GM12878 (cell line): ENCODE measurements around the gene STPG1. TPM values are rescaled to one million over a fixed set of nuclear protein-coding genes. Genes with fewer than 3 reads are reported as not detected.

Source experiments
- ATAC-seq: fragments of 200-7000 bp; cut with Tn5 transposase; 3 replicates; pipeline ENCODE4 v1.9.1; 2020; ENCODE audit warnings: mild to moderate bottlenecking, moderate library complexity
- BruUV-seq: library from RNA; stranded (reverse); fragments of 400-500 nt; replicated peaks from 2 replicates; lab custom pipeline; 2021; lab: Mats Ljungman, UMichigan
- CTCF ChIA-PET: fragments of 300-600 bp; sonication (Branson Sonifier 250); formaldehyde crosslinking; extraction: SDS; loops from one replicate; lab custom pipeline; 2021; ENCODE audit warnings: inconsistent platforms; lab: Yijun Ruan, JAX
- POLR2A ChIA-PET: fragments of 350-600 bp; formaldehyde crosslinking; extraction: SDS; loops from one replicate; lab custom pipeline; 2021; ENCODE audit warnings: inconsistent platforms; lab: Charles Lee
- RAD21 ChIA-PET: fragments of 300-600 bp; sonication (Branson Sonifier 250); formaldehyde crosslinking; loops from one replicate; lab custom pipeline; 2023; ENCODE audit warnings: antibody characterized with exemption; ENCODE audit not compliant: unreplicated experiment; lab: Charles Lee
- SMC1A ChIA-PET: fragments of 300-600 bp; sonication (Branson Sonifier 250); formaldehyde crosslinking; loops from one replicate; lab custom pipeline; 2023; ENCODE audit not compliant: unreplicated experiment, uncharacterized antibody; lab: Charles Lee
- DNase-seq: peaks from one replicate; pipeline ENCODE4 v3.0.0-alpha.2; 2011; ENCODE audit warnings: low read depth, low spot score
- FAIRE-seq: peaks from 3 replicates; lab custom pipeline; 2011; peaks lifted over from hg19 to GRCh38; lab: Jason Lieb, UNC
- H2AFZ ChIP-seq: 2 replicates; pipeline ENCODE4 v1.6.0; 2011; ENCODE audit warnings: low read depth, low read length, control low read depth; ENCODE audit not compliant: control insufficient read depth
- H3K27ac ChIP-seq: 2 replicates; pipeline ENCODE4 v1.5.1; 2011; ENCODE audit warnings: control low read depth; ENCODE audit not compliant: control insufficient read depth, insufficient read depth
- H3K27me3 ChIP-seq, 2 experiments: replicated peaks in 1 of 2; 2 replicates each; pipeline versions ENCODE4 v1.6.0 to v1.6.1; 2011; ENCODE audit warnings: low read length in 1 of 2; ENCODE audit not compliant: control insufficient read depth in 2 of 2, insufficient read depth in 2 of 2
- H3K36me3 ChIP-seq, 2 experiments: 2 replicates each; pipeline ENCODE4 v1.5.1; 2011; ENCODE audit warnings: low read length in 1 of 2; ENCODE audit not compliant: control insufficient read depth in 2 of 2, insufficient read depth in 2 of 2
- H3K4me1 ChIP-seq: 2 replicates; pipeline ENCODE4 v1.6.1; 2011; ENCODE audit warnings: mild to moderate bottlenecking, low read length, moderate library complexity, mixed read lengths; ENCODE audit not compliant: control insufficient read depth, insufficient read depth
- H3K4me2 ChIP-seq: 2 replicates; pipeline ENCODE4 v1.6.0; 2011; ENCODE audit warnings: control low read depth; ENCODE audit not compliant: control insufficient read depth, insufficient read depth
- H3K4me3 ChIP-seq: fragments of 200-600 bp; sonication (generic); 2 replicates; pipeline ENCODE4 v1.5.1; 2016
- H3K79me2 ChIP-seq: 2 replicates; pipeline ENCODE4 v1.6.0; 2011; ENCODE audit warnings: low read length; ENCODE audit not compliant: control insufficient read depth, insufficient read depth
- H3K9ac ChIP-seq: 2 replicates; pipeline ENCODE4 v1.8.0; 2011; ENCODE audit warnings: low read length, control low read depth, mixed read lengths; ENCODE audit not compliant: control insufficient read depth, insufficient read depth
- H3K9me3 ChIP-seq: replicated peaks from 3 replicates; pipeline ENCODE4 v1.5.1; 2011; ENCODE audit warnings: mild to moderate bottlenecking, low read length; ENCODE audit not compliant: control insufficient read depth, insufficient read depth
- H4K20me1 ChIP-seq: 2 replicates; pipeline ENCODE4 v1.6.0; 2011; ENCODE audit not compliant: control insufficient read depth, insufficient read depth
- ATF2 ChIP-seq: IDR thresholded peaks from 2 replicates; pipeline ENCODE4 v1.6.1; 2012; ENCODE audit warnings: low read length, inconsistent platforms
- ATF7 ChIP-seq: fragments of 450-650 bp; IDR thresholded peaks from 2 replicates; pipeline ENCODE4 v1.6.1; 2016; ENCODE audit warnings: low read depth, mild to moderate bottlenecking
- BMI1 ChIP-seq: fragments of 450-650 bp; IDR thresholded peaks from 2 replicates; pipeline ENCODE4 v1.6.1; 2016; ENCODE audit warnings: mild to moderate bottlenecking, moderate library complexity, borderline replicate concordance
- DPF2 ChIP-seq: fragments of 450-650 bp; IDR thresholded peaks from 2 replicates; pipeline ENCODE4 v1.6.1; 2017; ENCODE audit warnings: mild to moderate bottlenecking
- EGR1 ChIP-seq, 2 experiments: IDR thresholded peaks; 1 replicate in 1 of 2; 2 replicates in 1 of 2; pipeline ENCODE4 v1.6.1; 2011 to 2012; ENCODE audit warnings: low read depth in 2 of 2, low read length in 2 of 2, borderline replicate concordance in 1 of 2, mild to moderate bottlenecking in 1 of 2, moderate library complexity in 1 of 2
- MLLT1 ChIP-seq: fragments of 450-650 bp; IDR thresholded peaks from 2 replicates; pipeline ENCODE4 v1.6.1; 2016; ENCODE audit warnings: mild to moderate bottlenecking
- STAT1 ChIP-seq: fragments of 450-650 bp; conservative IDR thresholded peaks from 2 replicates; pipeline ENCODE4 v1.6.1; 2014; ENCODE audit warnings: antibody characterized with exemption, mild to moderate bottlenecking
- ZBED1 ChIP-seq: IDR thresholded peaks from 2 replicates; pipeline ENCODE4 v1.6.1; 2016; ENCODE audit warnings: borderline replicate concordance
- ZZZ3 ChIP-seq: IDR thresholded peaks from 2 replicates; pipeline ENCODE4 v1.6.1; 2011; ENCODE audit warnings: low read depth; ENCODE audit not compliant: control insufficient read depth, insufficient read length
- WGBS: methylation state at CpG from one replicate; pipeline ENCODE4 v1.1.6; 2016; ENCODE audit warnings: low lambda C conversion rate; ENCODE audit not compliant: insufficient replicate concordance, insufficient coverage; ENCODE audit errors: missing lambda C conversion rate; 5-methylcytosine and 5-hydroxymethylcytosine counted together
- in situ Hi-C: fragments of 300-500 bp; cut with MboI; formaldehyde crosslinking; loops from 9 replicates; pipeline ENCODE4 v1.14.3; 2018; ENCODE audit warnings: mixed read lengths
- intact Hi-C: fragments of 100-400 bp; cut with micrococcal nuclease; formaldehyde crosslinking; loops from one replicate; pipeline ENCODE4 v1.14.2; 2022; ENCODE audit not compliant: unreplicated experiment
- polyA plus RNA-seq, 11 experiments: library from polyadenylated mRNA; depleted of rRNA in 4 of 11; unstranded in 6 of 11; stranded (reverse) in 5 of 11; fragments of >200 nt; fragmentation: Nextera tagmentation in 4 of 11; fragmentation: Illumina TruSeq in 1 of 11; extraction: Ambion mirVana in 4 of 11; extraction: Trizol in 1 of 11; gene quantifications; 1 replicate in 1 of 11; 2 replicates in 10 of 11; pipeline versions ENCODE4 v1.2.1 to v1.2.3, GENCODE V29; 2011 to 2016; ENCODE audit warnings: inconsistent platforms in 2 of 11, missing spikeins in 2 of 11, low read depth in 1 of 11
- total RNA-seq, 4 experiments: library from RNA; depleted of rRNA in 3 of 4; stranded (reverse); fragments of >200 nt in 3 of 4; fragmentation: Illumina TruSeq in 1 of 4; extraction: Trizol in 1 of 4; gene quantifications; 2 replicates each; pipeline versions ENCODE4 v1.2.1 to v1.2.3, GENCODE V29; 2013 to 2021
- TF ChIP-seq, protein P1 (sequence below): IDR thresholded peaks from 2 replicates; pipeline ENCODE4 v1.6.1; 2011; ENCODE audit warnings: low read depth, low read length, improper control_type of control experiment, borderline replicate concordance

STPG1 gene
- total and polyA plus RNA-seq, 10 of the 15 experiments (the other 5 are each of a cell fraction or from before 2014, with no cell fraction given): 0.22 to 2.6 (median 0.73) TPM

DNA sequence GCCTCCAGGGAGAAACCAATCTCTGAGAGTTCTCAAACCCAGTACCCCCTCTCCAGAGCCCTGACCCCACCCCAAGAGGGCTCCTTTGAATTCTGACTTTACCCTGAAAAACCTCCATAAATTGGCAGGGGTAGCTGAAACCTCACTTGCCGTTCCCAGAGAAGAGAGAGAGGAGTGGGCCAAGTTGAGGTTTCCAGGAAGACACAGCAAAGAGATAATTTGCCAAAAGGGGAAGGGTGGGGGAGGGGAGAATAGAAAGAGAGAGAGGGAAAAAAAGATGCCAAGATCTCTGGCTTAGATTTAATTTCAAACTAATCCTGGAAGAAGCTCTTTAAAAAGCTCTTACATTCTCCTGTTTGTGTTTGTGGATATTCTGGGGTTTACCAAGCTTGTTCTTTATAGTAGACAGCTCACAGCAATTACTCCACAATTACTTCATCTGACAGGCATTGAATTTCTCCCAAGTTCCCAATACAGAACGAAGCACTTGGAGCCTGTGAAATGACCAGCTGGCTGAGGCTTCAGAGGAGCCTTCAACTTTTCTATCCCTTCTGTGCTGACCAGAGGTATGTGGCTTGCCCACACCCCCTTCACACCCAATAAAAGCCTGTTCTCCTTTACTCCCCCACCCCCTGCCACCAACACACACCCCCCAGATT lies 95.5 kb downstream of the STPG1 start:
- Histone ChIP-seq H3K4me3 (no peak overlapping the region), H3K27ac (no peak overlapping the region), H4K20me1 (no peaks in the 10 kb centered on the region), H3K36me3 (no peaks in the 10 kb centered on the region), H3K9me3 (no peaks in the 10 kb centered on the region), H2AFZ (no peak overlapping the region), H3K79me2 (no peaks in the 10 kb centered on the region), H3K4me2 (no peak overlapping the region), H3K4me1 (peaks cover 21% of the 10 kb centered on the region), H3K9ac (no peak overlapping the region), H3K27me3 (peaks cover 9 to 17% of the 10 kb centered on the region in 2 experiments)
- no peak for ATAC-seq
- no peak for TF ChIP-seq STAT1
- TF ChIP-seq, protein P1, sequence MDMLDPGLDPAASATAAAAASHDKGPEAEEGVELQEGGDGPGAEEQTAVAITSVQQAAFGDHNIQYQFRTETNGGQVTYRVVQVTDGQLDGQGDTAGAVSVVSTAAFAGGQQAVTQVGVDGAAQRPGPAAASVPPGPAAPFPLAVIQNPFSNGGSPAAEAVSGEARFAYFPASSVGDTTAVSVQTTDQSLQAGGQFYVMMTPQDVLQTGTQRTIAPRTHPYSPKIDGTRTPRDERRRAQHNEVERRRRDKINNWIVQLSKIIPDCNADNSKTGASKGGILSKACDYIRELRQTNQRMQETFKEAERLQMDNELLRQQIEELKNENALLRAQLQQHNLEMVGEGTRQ: no peak
- FAIRE-seq: no peak
- POLR2A ChIA-PET: interaction anchor here (0.5 kb wide), 1 partner anchor 934 kb away, joined by 4 read pairs; no protein-coding TSS in a partner anchor
- no peak for DNase-seq
- SMC1A ChIA-PET: no interaction called here
- RAD21 ChIA-PET: no interaction called here
- CTCF ChIA-PET: interaction anchor here (1.0 kb wide), 1 partner anchor 73 kb away, joined by 3 read pairs; no protein-coding TSS in a partner anchor
- in situ Hi-C loops (no loop called here), intact Hi-C loops (no loop called here)
- BruUV-seq: no TSS peak
- WGBS: 0% methylated on average over 2 of the region's 2 CpGs

- ATAC-seq: no peak
- WGBS: 56% methylated on average over 6 of the region's 6 CpGs
- TF ChIP-seq DPF2 (no peak), ZBED1 (no peak), ATF7 (no peak), ZZZ3 (no peak), ATF2 (no peak), EGR1 (IDR thresholded peaks at IDR 0.05; ENCODE audit: borderline replicate concordance in 1 of 2, low read depth in 2 of 2, low read length in 2 of 2) (no peak), BMI1 (no peak), MLLT1 (no peak)
Observed at GRCh38 chr1:24317081-24317480, 96.5 kb downstream of the STPG1 start.

More at GRCh38 chr1:24317081-24317480, 96.5 kb downstream of the STPG1 start:
- Histone ChIP-seq H3K27ac (no peak overlapping the region), H3K4me2 (no peak overlapping the region), H3K79me2 (no peaks in the 10 kb centered on the region), H3K9me3 (no peaks in the 10 kb centered on the region), H3K4me1 (peaks cover 16% of the 10 kb centered on the region), H3K27me3 (peaks cover 1 to 12% of the 10 kb centered on the region in 2 experiments), H3K9ac (no peak overlapping the region), H3K36me3 (no peaks in the 10 kb centered on the region), H3K4me3 (no peak overlapping the region), H4K20me1 (no peaks in the 10 kb centered on the region), H2AFZ (no peak overlapping the region)
- BruUV-seq: no TSS peak
- in situ Hi-C loops (no loop called here), intact Hi-C loops (no loop called here)
- ChIA-PET RAD21 (interaction anchor here (0.8 kb wide), 1 partner anchor 74 kb away, joined by 4 read pairs; no protein-coding TSS in a partner anchor), CTCF (no interaction called here), SMC1A (no interaction called here), POLR2A (interaction anchor here (0.7 kb wide), 1 partner anchor 74 kb away, joined by 5 read pairs; no protein-coding TSS in a partner anchor)
- DNase-seq (no peak), FAIRE-seq (no peak)
